HCEC 1CT (cell line): ENCODE data around the gene RSPH10B2.
"Not testable (repeated sequence)": the region's sequence is repeated elsewhere in the genome, so short reads cannot be mapped to it uniquely, and the experiment has no call there.

ENCODE experiments used
- DNase-seq: peaks from one replicate; pipeline ENCODE4 v3.0.0-alpha.2; 2017

The RSPH10B2 gene

DNA sequence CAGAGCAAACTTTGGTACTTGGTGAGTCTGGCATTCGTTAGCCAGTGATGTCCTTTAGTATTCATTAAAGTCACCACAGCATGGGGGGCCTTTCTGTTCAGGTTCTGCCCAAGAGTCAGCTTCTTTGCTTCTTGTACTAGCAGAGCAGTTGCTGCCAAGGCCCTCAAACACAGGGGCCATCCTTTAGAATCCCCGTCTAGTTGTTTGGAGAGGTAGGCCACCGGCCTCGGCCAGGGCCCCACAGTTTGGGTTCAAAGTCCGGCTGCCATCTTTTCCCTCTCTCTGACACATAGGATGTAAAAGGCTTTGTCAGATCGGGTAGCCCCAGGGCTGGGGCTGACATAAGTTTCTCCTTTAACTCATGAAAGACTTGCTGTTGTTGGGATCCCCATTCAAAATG, 89.8 kb downstream of the RSPH10B2 start:
- DNase-seq, result not testable (repeated sequence)

DNA sequence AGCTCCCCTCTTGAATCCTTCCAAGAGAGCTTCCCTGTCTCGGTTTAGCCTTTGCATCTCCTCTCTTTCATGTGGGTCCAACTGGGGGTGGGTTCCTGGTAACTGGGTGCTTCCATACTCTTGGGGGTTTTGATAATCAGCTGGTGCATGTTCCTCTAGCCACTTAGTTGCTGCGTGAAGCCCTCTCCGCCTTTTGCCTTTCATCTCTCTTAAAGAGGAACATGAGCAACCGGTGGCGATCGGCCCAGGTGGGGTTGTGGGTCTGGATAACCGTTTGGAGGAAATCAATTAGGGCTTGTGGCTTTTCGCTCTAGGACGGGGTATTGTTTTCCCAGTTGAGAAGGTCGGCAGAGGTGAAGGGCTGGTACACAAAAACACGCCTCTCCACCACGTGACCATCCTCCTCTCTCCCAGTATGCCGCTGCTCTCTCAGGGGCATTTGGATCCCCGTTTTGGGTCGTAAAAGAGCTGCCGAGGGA, 92.1 kb downstream of the RSPH10B2 start:
- not testable (repeated sequence) for DNase-seq

GRCh38 chr7:6847751-6848150, 93.8 kb downstream of the RSPH10B2 start:
- not testable (repeated sequence) for DNase-seq
